SU-DHL-6 (cell line): Measurements from ENCODE around the gene SELENOV.

ENCODE experiments used
- H2AFZ ChIP-seq: fragments of 200-600 bp; sonication (generic); 2 replicates; pipeline ENCODE4 v1.6.1; 2014; ENCODE audit warnings: low read depth, mild to moderate bottlenecking, moderate library complexity, mixed read lengths, antibody characterized with exemption, low read length; ENCODE audit not compliant: severe bottlenecking
- H3F3A ChIP-seq: fragments of 200-600 bp; shearing (Covaris generic); 2 replicates; pipeline ENCODE4 v1.6.0; 2016; ENCODE audit warnings: antibody characterized with exemption, mild to moderate bottlenecking; ENCODE audit not compliant: insufficient read depth
- H3K27ac ChIP-seq: fragments of 200-600 bp; sonication (generic); 2 replicates; pipeline ENCODE4 v1.5.1; 2016; ENCODE audit warnings: low read depth, mild to moderate bottlenecking, low read length, moderate library complexity, mixed read lengths
- H3K27me3 ChIP-seq: fragments of 200-600 bp; sonication (generic), shearing (Covaris generic); 2 replicates; pipeline ENCODE4 v1.6.0; 2014; ENCODE audit warnings: mild to moderate bottlenecking, low read length
- H3K36me3 ChIP-seq: fragments of 200-600 bp; sonication (generic); 2 replicates; pipeline ENCODE4 v1.6.1; 2014; ENCODE audit warnings: mild to moderate bottlenecking, low read length, mixed read lengths
- H3K4me2 ChIP-seq: fragments of 300-600, 200-600 bp; shearing (Covaris generic), sonication (generic); 2 replicates; pipeline ENCODE4 v1.6.0; 2014; ENCODE audit warnings: low read length, low read depth, mild to moderate bottlenecking; ENCODE audit not compliant: poor library complexity, severe bottlenecking
- H3K4me3 ChIP-seq: fragments of 200-600 bp; sonication (generic); 2 replicates; pipeline ENCODE4 v1.5.1; 2014; ENCODE audit warnings: antibody characterized with exemption, low read length, mild to moderate bottlenecking, mixed read lengths; ENCODE audit not compliant: insufficient read depth, poor library complexity, severe bottlenecking
- H3K79me2 ChIP-seq: fragments of 200-600 bp; sonication (generic); 2 replicates; pipeline ENCODE4 v1.6.1; 2014; ENCODE audit warnings: mild to moderate bottlenecking, low read length, moderate library complexity; ENCODE audit not compliant: insufficient read depth
- H3K9ac ChIP-seq: fragments of 200-600 bp; sonication (generic); 2 replicates; pipeline ENCODE4 v1.7.0; 2014; ENCODE audit warnings: mild to moderate bottlenecking, low read length
- H3K9me2 ChIP-seq: fragments of 200-600 bp; sonication (generic); replicated peaks from 2 replicates; pipeline ENCODE4 v1.6.1; 2014; ENCODE audit warnings: low read length; ENCODE audit not compliant: insufficient read depth
- H3K9me3 ChIP-seq: fragments of 200-600 bp; sonication (generic); 2 replicates; pipeline ENCODE4 v1.6.1; 2014; ENCODE audit warnings: low read length, mixed read lengths; ENCODE audit not compliant: insufficient read depth
- H4K20me1 ChIP-seq: fragments of 200-600 bp; sonication (generic); 2 replicates; pipeline ENCODE4 v1.6.1; 2014; ENCODE audit warnings: low read depth, mild to moderate bottlenecking, antibody characterized with exemption, low read length, moderate library complexity, mixed read lengths
- CTCF ChIP-seq: fragments of 200-600 bp; sonication (generic); IDR thresholded peaks from one replicate; pipeline ENCODE4 v1.5.1; 2017; ENCODE audit warnings: antibody characterized with exemption, mild to moderate bottlenecking, low read length, moderate library complexity; ENCODE audit not compliant: insufficient read depth, poor library complexity, severe bottlenecking
- EZH2phosphoT487 ChIP-seq: fragments of 200-600 bp; sonication (generic), shearing (Covaris generic); conservative IDR thresholded peaks from 2 replicates; pipeline ENCODE4 v1.6.1; 2018; ENCODE audit warnings: mild to moderate bottlenecking, antibody characterized with exemption, low read length, moderate library complexity, mixed read lengths

Gene SELENOV

GRCh38 chr19:39480337-39481228 is 34.4 kb upstream of the SELENOV start, which contains the start of gene TIMM50:
TSS of gene TIMM50 (plus strand) at chr19:39480838. CDS start at chr19:39480854, 16 bp downstream.
- Histone ChIP-seq H3K27ac (peak within 1 kb of the TSS; percentile 39), H3K27me3 (no peaks in the 10 kb centered on the region), H3K36me3 (no peaks in the 10 kb centered on the region; the same call in 1 of the 2 replicates), H4K20me1 (no peaks in the 10 kb centered on the region), H3K9me3 (no peaks in the 10 kb centered on the region), H3K4me3 (peak within 1 kb of the TSS; percentile 77), H3K4me2 (peak within 1 kb of the TSS; percentile 76), H3K79me2 (peaks cover 22% of the 10 kb centered on the region), H3K9me2 (no peaks in the 10 kb centered on the region), H3F3A (peaks cover 11% of the 10 kb centered on the region), H2AFZ (peak within 1 kb of the TSS; percentile 74), H3K9ac (peak within 1 kb of the TSS; percentile 91)
- no peak for TF ChIP-seq CTCF

GRCh38 chr19:39481229-39481545 is 33.8 kb upstream of the SELENOV start:
- peak overlapping the region; percentile 19; the same call in 1 of the 2 replicates for H3K27ac ChIP-seq
- no peaks in the 10 kb centered on the region; the same call in 1 of the 2 replicates for H3K36me3 ChIP-seq
- H3K27me3 ChIP-seq = no peaks in the 10 kb centered on the region
- no peaks in the 10 kb centered on the region for H3K9me3 ChIP-seq
- H3K4me2 ChIP-seq = peak overlapping the region; percentile 76
- H4K20me1 ChIP-seq = no peaks in the 10 kb centered on the region
- H3K4me3 ChIP-seq = peak overlapping the region; percentile 77
- peaks cover 11% of the 10 kb centered on the region for H3F3A ChIP-seq
- peak overlapping the region; percentile 91 for H3K9ac ChIP-seq
- H2AFZ ChIP-seq = peak overlapping the region; percentile 53
- H3K79me2 ChIP-seq = peaks cover 22% of the 10 kb centered on the region
- H3K9me2 ChIP-seq = no peaks in the 10 kb centered on the region
- TF ChIP-seq CTCF = no peak
- TF ChIP-seq EZH2phosphoT487 = no peak

GRCh38 chr19:39481676-39482075 is 33.3 kb upstream of the SELENOV start:
- peak overlapping the region; percentile 77 for H3K4me3 ChIP-seq
- peaks cover 22% of the 10 kb centered on the region for H3K79me2 ChIP-seq
- no peak overlapping the region for H3K27ac ChIP-seq
- no peaks in the 10 kb centered on the region for H4K20me1 ChIP-seq
- H3K36me3 ChIP-seq = no peaks in the 10 kb centered on the region
- H3K9me3 ChIP-seq = no peaks in the 10 kb centered on the region
- peaks cover 11% of the 10 kb centered on the region for H3F3A ChIP-seq
- peak overlapping the region; percentile 91 for H3K9ac ChIP-seq
- H3K4me2 ChIP-seq = peak overlapping the region; percentile 76
- no peak overlapping the region for H2AFZ ChIP-seq
- H3K27me3 ChIP-seq = no peaks in the 10 kb centered on the region
- TF ChIP-seq CTCF (no peak), EZH2phosphoT487 (no peak)
- no peaks in the 10 kb centered on the region for H3K9me2 ChIP-seq
